ENCODE results near the gene VPS11.

Gene VPS11

DNA sequence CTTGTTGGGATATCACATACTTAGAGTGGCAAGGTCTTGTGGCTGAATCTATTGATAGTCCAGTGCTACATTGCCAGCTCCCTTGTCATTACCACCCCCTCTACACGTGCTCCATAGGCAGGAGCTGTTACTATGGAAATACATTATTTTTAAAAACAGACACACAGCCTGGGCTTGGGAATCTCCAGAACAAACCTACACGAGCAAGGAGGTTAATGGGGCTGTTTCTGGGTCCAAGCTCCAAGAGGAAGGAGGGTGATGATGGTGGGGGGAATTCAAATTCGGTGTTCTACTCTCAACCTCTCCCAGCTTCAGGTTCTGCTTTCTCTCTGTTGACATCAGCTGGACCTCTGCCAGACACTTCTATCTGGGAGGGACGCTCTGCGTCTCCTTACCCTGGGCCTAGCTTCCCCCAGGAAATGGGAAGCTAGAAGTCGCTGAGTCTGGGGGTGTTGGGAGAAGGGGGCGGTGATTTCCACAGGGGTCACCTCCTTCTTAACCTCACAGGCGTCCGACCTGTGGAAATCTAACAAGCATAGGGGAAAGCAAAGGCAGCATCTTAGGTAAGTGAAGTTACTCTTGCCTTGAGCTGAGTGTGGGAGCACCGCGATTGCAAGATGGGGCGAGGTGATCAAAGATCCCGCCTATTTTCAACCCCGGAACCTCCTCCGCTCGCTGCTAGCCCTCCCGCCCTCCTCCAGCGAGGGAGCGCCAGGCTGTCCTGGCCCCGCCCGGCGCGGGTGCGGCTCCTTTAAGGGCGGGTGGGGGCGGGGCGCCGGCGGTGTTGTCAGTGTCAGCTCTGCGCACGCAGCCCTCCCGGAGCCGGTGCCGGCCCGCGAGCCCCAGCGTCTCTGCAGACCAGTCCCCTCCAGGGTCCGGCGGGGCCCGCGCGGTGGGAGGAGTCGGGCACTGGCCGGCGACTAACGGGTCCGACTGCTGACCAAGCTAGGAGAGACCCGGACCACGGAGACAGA lies 39.2 kb downstream of the VPS11 start, which contains the start of gene C2CD2L:
TSS of gene C2CD2L (plus strand) at position 781 of the 974 bp plus-strand sequence. CDS start 398 bp downstream, outside the sequence.
- peak; percentile 95 to 96 for DNase-seq

DNA sequence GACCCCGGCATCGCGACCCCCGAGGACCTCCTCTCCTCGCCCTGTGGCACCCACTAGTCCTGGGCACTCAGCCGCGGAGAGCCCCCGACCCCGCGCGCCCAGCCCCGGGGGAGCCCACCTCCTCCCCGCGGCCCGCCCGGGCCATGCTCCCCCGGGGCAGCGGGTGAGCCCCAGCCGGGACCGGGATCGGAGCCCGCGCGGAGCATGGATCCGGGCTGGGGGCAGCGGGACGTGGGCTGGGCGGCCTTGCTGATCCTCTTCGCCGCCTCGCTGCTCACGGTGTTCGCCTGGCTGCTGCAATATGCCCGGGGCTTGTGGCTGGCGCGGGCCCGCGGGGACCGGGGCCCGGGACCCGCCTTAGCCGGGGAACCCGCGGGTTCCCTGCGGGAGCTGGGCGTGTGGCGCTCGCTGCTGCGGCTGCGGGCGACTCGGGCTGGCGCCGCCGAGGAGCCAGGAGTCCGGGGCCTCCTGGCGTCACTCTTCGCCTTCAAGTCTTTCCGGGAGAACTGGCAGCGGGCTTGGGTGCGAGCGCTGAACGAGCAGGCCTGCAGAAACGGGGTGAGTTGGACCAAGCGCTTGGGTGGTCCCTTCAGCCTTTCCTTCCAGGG lies 40.0 kb downstream of the VPS11 start:
- DNase-seq: no peak

DNA sequence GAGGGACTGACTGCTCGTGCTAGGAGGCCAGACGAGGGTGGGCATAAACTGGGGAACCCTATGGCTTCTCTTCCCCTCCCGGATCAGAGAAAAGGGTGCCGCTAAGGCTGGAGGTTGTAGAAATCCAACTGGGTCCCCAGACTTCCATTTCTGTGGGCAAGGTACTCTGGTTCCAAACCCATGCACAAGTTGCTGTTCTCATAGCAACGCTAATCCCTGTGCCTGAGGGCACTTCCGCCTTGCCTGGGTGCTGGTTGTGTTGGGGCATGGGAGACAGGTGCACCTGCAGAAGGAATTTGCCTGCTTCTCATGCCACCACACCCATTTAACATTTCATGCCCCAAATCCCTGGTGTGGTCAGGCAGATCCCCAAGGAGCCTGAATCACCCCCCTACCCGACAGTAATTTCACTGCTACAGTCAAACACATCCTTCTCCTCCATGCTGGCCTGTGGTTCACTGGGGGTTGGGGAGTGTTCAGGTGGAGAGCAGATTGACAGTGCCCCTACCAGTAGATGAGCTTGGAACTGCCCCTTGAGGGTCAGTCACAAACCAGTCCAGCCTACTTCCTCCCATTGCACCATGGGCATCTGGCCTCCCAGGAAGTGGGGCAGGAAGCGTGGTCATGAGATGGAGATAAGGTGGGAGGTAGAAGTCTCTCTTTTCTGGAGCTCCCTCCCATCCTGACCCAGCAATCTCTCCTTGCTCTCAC lies 40.7 kb downstream of the VPS11 start:
- peak; percentile 77 to 84 for DNase-seq

DNA sequence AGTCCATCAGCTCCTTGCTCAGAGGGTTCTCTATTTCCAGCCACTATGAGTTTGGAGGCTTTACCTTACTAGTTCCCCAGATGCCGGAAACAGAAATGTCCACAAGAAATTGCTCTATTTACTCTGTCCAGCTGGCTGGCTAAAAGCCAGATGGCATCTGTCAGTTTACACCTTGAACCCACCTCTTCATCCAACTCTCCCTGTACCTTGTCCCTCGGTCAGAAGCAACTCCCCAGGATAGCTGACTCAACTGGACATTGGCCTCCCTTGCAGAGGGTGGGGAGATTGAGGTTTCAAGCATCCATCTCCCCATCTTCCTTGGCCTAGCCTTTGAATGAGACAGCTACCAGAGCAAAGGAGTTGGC lies 41.2 kb downstream of the VPS11 start:
- no peak for DNase-seq

DNA sequence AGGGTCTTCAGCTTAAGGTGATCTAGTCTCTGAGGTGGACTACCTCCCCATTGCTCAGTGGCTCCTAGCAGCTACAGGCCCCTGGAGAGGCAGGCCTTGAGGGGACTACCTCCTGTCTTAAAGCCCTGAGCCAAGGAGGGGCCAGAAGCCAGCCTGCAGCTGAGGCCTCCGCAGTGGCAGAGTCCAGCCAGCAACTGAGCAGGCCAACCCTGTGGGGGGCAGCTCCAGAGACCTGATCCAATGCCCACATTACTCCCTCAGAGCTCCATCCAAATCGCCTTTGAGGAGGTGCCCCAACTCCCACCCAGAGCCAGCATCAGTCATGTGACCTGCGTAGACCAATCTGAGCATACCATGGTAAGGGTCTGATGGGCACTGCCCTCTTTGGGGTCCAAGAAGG lies 42.2 kb downstream of the VPS11 start:
- DNase-seq: no peak

DNA sequence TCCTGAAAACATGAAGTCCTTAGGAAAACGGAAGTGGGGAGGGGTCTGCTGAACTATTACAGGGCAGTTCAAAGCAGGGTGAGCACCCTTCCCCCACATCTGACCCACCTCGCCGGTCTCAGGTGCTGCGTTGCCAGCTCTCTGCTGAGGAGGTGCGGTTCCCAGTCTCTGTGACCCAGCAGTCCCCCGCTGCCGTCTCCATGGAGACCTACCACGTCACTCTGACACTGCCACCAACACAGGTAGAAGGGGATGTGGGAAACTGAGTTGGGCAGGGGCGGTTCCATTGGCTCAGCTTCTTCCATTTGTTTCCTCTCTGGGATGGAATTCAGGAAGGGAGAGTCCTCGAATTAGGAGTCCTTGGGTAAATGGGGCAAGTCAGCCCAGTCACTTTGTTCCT lies 42.8 kb downstream of the VPS11 start:
- no peak for DNase-seq

DNA sequence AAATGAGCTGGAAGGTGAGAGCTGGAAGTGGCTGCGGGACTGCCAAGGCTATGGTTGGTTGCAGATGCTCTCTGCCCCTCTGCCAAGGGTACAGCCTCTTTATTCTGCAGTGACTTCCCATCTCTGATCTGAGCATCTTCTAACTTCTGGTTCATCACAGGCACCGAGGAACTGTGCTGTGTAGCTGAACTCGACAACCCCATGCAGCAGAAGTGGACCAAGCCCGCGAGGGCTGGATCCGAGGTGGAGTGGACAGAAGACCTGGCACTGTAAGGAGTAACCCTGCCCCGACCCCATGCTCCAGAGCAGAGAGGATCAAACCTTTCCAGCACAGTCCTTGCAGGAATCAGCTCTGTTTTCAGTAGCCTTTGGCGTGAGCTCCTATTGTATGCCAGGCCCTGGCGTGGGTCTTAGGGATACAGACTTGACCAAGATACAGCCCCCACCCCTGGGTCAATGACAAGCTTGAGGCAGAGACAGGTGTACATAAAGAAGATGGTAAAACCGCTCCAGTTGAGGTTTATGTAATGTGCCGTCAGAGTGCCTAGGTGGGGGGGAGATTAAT lies 43.8 kb downstream of the VPS11 start:
- no peak for DNase-seq

DNA sequence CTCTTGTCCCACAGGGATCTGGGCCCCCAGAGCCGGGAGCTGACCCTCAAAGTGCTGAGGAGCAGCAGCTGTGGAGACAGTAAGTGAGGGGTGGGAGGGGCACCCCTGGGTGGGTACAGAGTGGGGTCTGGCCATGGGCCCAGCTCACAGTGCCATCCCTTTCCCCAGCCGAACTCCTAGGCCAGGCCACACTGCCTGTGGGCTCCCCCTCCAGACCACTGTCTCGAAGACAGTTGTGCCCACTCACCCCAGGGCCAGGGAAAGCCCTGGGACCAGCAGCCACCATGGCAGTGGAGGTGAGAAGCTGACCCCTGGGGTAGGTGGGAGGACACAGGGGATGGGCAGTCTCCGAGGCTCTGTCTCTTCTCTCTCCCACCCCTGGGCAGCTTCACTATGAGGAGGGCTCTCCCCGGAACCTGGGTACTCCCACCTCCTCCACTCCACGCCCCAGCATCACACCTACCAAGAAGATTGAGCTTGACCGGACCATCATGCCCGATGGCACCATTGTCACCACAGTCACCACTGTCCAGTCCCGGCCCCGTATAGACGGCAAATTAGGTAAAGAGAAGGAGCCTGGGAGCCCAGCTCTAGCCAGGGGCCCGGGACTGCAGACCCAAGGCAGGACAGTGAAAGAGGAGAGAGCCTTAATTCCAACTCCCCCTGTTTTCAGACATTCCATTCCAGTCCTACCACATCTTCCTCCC lies 44.8 kb downstream of the VPS11 start:
- no peak for DNase-seq

DNA sequence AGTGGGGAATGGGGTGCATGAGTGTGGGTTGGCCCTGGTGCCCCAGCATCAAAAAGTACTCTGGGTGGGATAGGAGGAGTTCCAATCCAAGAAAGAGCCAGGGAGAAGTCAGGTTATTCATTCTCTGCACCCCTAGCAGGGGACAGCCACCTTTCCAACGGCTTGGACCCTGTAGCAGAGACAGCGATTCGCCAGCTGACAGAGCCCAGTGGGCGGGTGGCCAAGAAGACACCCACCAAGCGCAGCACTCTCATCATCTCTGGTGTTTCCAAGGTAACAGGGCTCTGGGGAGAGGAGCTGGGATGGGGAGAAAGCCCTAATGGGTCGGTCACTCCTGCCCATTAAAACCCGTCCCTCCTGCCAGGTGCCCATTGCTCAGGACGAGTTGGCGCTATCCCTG lies 46.1 kb downstream of the VPS11 start:
- DNase-seq: no peak

DNA sequence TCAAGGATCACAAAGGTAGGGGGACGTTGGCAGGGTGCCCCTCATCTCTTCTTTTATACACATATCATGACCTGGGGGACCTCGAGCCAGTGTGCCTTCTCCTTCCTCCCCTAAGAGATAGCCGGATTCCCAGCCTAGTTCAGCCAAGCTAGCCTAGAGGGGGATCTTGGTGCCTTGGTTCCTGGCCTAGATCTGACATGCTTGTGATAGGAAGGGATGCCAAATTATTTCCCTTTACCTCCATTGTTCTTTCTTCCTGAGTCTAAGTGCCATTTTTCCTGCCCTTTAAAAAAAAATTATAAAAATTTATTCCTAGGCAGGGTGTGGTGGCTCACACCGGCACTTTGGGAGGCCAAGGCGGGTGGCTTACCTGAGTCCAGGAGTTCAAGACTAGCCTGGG lies 46.7 kb downstream of the VPS11 start:
- DNase-seq: no peak

DNA sequence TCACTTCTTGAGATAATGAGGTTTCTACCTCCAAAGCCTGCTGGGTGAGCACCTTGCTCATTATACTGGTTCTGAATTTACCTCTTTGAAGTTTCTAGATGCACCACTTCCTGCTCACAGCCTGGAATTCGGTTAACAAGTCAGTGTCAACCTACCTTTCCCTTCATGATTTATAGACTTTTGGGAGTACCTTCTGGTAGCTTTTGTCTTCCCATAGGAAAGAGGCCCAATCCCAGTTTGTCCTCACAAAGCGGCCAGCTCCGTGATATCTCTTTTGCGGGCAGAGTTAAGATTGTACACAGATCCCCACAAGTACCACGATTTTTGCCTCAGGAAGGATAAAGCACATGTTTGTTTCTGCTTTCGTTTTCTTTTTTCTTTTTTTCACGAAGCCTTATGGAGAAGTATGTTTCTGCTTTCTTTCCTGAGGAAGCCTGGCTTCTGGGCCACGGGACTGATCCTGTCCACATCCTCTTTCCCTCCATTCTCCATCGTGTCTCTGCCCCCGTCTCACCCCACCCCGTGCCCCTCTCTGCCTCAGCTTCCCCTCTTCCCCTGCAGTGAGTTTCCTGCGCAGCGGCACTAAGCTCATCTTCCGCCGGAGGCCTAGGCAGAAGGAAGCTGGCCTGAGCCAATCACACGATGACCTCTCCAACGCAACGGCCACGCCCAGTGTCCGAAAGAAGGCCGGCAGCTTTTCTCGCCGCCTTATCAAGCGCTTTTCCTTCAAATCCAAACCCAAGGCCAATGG lies 48.0 kb downstream of the VPS11 start:
- peak; percentile 87 to 91 for DNase-seq

DNA sequence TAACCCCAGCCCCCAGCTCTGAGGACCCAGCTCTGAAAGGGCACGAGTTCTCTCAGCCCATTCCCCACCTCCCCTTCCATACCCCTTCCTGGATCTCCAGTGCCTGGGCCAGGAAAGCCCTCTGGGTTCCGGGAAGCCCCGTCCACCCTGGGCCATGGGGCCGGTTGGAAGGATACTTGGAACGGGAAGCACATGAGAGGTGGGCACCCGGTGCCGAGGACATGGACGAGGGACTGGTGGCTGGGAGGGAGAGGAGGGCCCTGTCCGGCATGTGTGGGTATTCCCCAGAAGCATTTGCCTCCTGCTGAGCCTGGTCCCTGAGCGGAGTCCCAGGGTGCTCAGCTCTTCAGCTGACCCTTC lies 48.6 kb downstream of the VPS11 start:
- no peak for DNase-seq

DNA sequence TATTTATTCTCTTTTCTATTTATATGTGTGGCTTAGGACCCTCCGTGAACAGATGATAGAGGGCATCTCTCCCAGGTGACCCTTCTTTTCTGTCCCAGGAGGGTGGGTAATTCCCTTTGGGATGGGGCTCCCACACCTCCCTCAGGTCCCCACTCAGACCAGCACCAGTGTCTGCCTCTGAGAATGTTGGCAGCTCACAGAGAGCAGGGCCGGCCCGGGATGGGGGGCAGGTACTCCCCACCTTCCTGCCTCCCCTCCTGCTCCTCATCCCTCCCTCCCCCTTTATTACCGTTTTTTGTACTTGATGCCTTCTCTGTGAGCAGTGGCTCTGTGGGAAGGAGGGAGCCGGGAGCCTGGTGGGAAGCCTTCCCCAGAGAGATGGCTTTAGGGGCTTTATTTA lies 49.0 kb downstream of the VPS11 start:
- no peak for DNase-seq

DNA sequence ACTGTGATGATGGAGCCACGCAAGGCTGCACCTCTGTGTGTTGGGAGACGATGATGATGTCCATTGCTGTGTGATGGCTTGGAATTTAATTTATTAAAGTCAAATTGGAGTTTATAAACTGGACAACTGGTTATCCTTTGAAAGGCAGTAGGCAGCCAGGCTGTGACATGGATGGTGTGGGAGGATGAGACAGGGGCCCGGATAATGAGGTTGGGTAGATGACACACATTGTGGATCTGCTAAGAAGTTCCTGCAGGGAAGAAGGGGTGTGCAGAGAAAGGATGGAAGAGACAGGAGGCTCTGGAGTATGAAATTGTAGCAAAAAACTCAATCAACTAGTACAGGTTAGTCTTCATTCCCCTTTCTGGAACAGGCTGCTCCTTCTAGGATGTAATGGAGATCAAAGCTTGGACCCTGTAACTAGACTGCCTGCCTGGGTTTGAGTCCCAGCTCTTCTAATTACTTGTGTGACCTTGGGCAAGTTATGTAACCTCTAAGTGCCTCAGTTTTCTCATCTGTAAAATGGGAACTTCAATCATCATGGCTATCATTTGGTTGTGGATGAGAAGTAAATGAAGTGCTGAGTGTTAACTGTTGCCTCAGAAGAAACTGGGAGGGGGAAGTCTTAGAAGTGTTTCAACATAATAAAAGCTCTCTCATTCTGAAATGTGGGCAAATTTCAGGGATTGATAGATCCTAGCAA lies 49.5 kb downstream of the VPS11 start:
- DNase-seq: peak; percentile 28 to 43

DNA sequence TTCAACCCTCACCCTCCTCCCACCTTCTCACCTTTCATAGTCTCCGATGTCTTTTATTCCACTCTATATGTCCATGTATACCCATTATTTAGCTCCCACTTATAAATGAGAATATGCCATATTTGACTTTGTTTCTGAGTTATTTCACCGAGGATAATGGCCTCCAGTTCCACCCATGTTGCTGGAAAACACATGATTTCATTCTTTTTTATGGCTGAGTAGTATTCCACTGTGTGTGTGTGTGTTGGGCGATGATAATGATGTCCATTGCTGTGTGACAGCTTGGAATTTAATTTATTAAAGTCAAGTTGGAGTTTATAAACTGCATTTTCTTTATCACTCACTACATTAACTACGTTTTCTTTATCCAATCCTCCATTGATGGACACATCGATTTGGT lies 50.6 kb downstream of the VPS11 start:
- no peak for DNase-seq

DNA sequence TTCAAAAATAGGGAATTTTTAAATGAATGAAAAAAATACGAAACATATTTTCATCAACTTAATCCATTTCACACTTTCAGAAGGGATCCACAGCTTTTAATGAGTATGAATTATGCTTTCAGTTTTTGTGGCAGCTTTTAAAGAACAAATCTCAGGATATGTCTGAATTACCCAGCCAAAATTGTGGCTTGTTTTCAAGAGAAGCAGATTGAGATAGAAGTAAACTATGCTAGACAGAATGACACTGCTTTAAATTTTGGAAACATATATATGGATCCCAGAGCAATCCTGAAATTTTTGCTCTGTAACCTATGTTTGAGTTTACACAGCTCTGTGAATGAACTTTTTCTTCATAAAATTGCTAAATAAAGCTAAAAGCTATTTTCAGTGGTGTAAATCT lies 51.3 kb downstream of the VPS11 start:
- no peak for DNase-seq

DNA sequence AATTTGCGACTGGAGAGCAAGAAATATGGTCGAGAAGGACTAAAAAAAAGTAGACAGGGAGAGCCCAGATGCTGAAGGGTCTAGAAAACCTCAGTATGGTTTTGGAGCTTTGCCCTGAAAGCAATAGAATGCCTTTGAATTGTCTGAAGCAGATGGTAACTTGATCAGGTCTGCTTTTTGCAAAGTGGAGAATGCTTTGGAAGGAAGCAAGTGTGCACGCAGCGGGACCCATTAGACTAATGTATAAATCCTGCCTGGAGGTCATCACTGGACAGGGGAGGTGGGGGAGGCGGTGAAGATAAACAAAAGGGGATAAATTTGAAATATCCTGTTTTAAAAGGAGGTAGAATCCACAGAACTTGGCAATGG lies 53.0 kb downstream of the VPS11 start:
- no peak for DNase-seq

DNA sequence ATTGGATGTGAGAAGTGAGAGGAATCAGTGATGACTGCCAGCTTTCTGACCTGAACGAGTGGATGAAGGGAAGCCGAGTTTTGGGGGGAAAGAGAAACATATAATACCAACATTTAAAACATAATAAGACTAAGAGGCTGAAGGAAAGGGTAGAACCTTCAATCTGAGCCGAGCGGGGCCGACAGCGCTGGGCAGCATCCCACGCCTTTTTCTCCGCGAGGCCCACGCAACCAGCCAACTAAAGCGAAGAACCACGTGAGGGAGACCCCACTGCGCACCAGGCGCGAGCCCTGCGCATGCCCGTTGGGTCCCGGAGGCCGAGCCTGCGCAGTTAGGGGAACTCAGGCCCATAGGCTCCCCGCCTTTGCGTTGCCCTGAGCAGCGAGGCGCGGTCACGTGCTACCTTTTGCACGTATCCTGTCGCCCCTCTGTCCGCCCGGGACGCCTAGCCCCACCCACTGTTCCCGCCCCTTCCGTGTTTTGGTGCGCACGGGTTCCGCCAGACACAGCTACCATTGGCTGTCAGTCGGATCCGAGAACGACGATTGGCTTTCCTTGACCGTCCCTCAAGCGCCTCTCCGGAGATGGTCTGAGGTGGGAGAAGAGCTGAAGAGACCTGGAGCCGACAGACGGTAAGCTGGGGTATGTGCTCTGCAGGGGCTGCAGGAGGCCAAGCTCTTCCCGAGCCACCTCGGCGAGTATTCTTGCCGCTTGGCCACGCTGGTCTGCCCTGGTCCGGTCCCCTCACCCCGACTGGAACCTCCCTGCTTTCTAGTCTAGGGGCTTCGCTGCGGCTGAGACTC lies 53.6 kb downstream of the VPS11 start, which contains the start of gene HINFP:
TSS of gene HINFP (plus strand) at position 573 of the 803 bp plus-strand sequence. CDS start 5,365 bp downstream, outside the sequence.
- DNase-seq: peak; percentile 99 to 100

DNA sequence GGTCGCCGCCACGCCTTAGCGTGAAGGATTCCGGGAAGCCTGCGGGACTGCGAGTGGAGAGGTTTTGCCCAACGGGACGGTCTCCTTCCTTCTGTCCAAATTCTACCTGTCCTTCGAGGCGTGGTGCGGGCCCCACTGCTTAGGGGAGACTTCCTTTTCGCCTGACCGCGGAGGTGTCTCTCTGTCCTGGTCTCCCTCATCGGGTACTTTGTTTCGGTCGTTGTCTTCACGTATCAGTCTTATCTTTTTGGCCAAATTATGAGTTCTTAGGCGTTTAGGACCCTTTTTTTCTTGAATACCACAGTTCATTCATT lies 54.1 kb downstream of the VPS11 start:
- no peak for DNase-seq

DNA sequence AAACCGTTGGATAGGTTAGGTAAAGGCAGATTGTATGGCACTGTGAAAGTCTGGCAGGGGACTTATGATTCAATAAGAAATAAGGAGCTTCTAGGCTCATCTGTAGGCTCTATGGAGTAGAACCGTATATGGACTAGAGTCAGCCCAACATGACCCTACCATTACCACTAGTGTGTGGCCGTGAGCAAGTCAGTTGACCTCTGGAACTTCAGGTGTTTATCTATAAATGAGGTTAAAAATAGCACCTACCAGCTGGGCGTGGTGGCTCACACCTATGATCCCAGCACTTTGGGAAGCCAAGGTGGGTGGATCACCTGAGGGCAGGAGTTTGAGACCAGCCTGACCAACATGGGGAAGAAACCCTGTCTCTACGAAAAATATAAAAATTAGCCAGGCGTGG lies 58.2 kb downstream of the VPS11 start:
- no peak for DNase-seq
